Measurements from ENCODE around the gene CAMK2G. TPM values are rescaled to one million over a fixed set of nuclear protein-coding genes. Genes with fewer than 3 reads are reported as not detected.

Gene CAMK2G
- total RNA-seq, 2 experiments from 2014 or later = 34.4 to 38.4 TPM

GRCh38 chr10:73862011-73862410, 12.3 kb downstream of the CAMK2G start:
- H3K36me3 Mint-ChIP-seq (ENCODE audit: low read depth) = peaks cover 70% of the 10 kb centered on the region
- no peaks in the 10 kb centered on the region for H3K27me3 ChIP-seq (ENCODE audit: control insufficient read depth in 1 of 2, insufficient read depth in 2 of 2, low read length in 2 of 2)
- CTCF ChIA-PET = interaction anchor here (4.0 kb wide), 1 partner anchor 17 kb away, joined by 25 read pairs; no protein-coding TSS in a partner anchor
- peaks cover 72% of the 10 kb centered on the region for H3K36me3 ChIP-seq (ENCODE audit: insufficient read depth, low read length)
- no peak overlapping the region for H3K4me3 ChIP-seq (ENCODE audit: low read length)
- no peaks in the 10 kb centered on the region for H3K9me3 ChIP-seq (ENCODE audit: control insufficient read depth in 1 of 2, insufficient read depth in 1 of 2, low read length in 2 of 2)
- H3K4me3 Mint-ChIP-seq = no peak overlapping the region
- no peak for ATAC-seq (ENCODE audit: poor library complexity)
- no peaks in the 10 kb centered on the region for H3K9me3 Mint-ChIP-seq
- H3K27me3 Mint-ChIP-seq = no peaks in the 10 kb centered on the region
- TF ChIP-seq CTCF (IDR thresholded peaks at IDR 0.05) = no peak
- no peak for DNase-seq
- H3K4me1 ChIP-seq (ENCODE audit: insufficient read depth, low read length) = peaks cover 98% of the 10 kb centered on the region
- intact Hi-C loops (cut with DNase I, micrococcal nuclease) = no loop called here
- H3K27ac Mint-ChIP-seq = peak overlapping the region; percentile 63
- peaks cover 96% of the 10 kb centered on the region for H3K4me1 Mint-ChIP-seq (ENCODE audit: low read depth)
- no peak overlapping the region for H3K27ac ChIP-seq (ENCODE audit: low read depth in 1 of 2, low read length in 2 of 2)
- POLR2A ChIA-PET = interaction anchor here (1.6 to 6.6 kb wide), 2 partner anchors 13 to 18 kb away, joined by 9 to 51 read pairs; partner anchors contain the start of gene CAMK2G

GRCh38 chr10:73859784-73860491, 14.4 kb downstream of the CAMK2G start:
- ATAC-seq (ENCODE audit: poor library complexity) = no peak
- Mint-ChIP-seq H3K27ac (peak overlapping the region; percentile 85), H3K27me3 (no peaks in the 10 kb centered on the region), H3K4me1 (ENCODE audit: low read depth) (peaks cover 88% of the 10 kb centered on the region), H3K4me3 (peak overlapping the region; percentile 42), H3K9me3 (no peaks in the 10 kb centered on the region), H3K36me3 (ENCODE audit: low read depth) (peaks cover 75% of the 10 kb centered on the region)
- H3K27ac ChIP-seq (ENCODE audit: low read depth in 1 of 2, low read length in 2 of 2) = peak overlapping the region; percentile 16 to 61
- no peaks in the 10 kb centered on the region for H3K9me3 ChIP-seq (ENCODE audit: control insufficient read depth in 1 of 2, insufficient read depth in 1 of 2, low read length in 2 of 2)
- no peak for TF ChIP-seq CTCF (IDR thresholded peaks at IDR 0.05)
- POLR2A ChIA-PET = interaction anchor here (0.9 to 2.3 kb wide), 5 partner anchors 10 to 48 kb away, joined by 3 to 11 read pairs (median 7); partner anchors contain the start of gene CAMK2G
- H3K27me3 ChIP-seq (ENCODE audit: control insufficient read depth in 1 of 2, insufficient read depth in 2 of 2, low read length in 2 of 2) = no peaks in the 10 kb centered on the region
- DNase-seq = peak in 1 of 14 experiments; percentile 24
- intact Hi-C loops (cut with DNase I, micrococcal nuclease) = no loop called here
- CTCF ChIA-PET = interaction anchor here (1.0 to 2.1 kb wide), 2 partner anchors 10 to 20 kb away, joined by 8 to 16 read pairs; no protein-coding TSS in a partner anchor
- H3K4me3 ChIP-seq (ENCODE audit: low read length) = no peak overlapping the region
- H3K4me1 ChIP-seq (ENCODE audit: insufficient read depth, low read length) = peaks cover 90% of the 10 kb centered on the region
- H3K36me3 ChIP-seq (ENCODE audit: insufficient read depth, low read length) = peaks cover 86% of the 10 kb centered on the region

- Mint-ChIP-seq H3K4me1 (ENCODE audit: low read depth) (peaks cover 82% of the 10 kb centered on the region), H3K27ac (peak overlapping the region; percentile 85), H3K27me3 (no peaks in the 10 kb centered on the region), H3K4me3 (peak overlapping the region; percentile 42), H3K9me3 (no peaks in the 10 kb centered on the region), H3K36me3 (ENCODE audit: low read depth) (peaks cover 78% of the 10 kb centered on the region)
- POLR2A ChIA-PET = interaction anchor here (0.9 to 2.3 kb wide), 5 partner anchors 9 to 47 kb away, joined by 3 to 11 read pairs (median 7); partner anchors contain the start of gene CAMK2G
- H3K27me3 ChIP-seq (ENCODE audit: control insufficient read depth in 1 of 2, insufficient read depth in 2 of 2, low read length in 2 of 2) = no peaks in the 10 kb centered on the region
- DNase-seq = peak in 9 of 14 experiments; percentile 19 to 76 (median 39)
- no peak overlapping the region for H3K4me3 ChIP-seq (ENCODE audit: low read length)
- intact Hi-C loops (cut with DNase I, micrococcal nuclease) = no loop called here
- peak; percentile 77 for ATAC-seq (ENCODE audit: poor library complexity)
- peak overlapping the region; percentile 49 to 61 for H3K27ac ChIP-seq (ENCODE audit: low read depth in 1 of 2, low read length in 2 of 2)
- H3K9me3 ChIP-seq (ENCODE audit: control insufficient read depth in 1 of 2, insufficient read depth in 1 of 2, low read length in 2 of 2) = no peaks in the 10 kb centered on the region
- peaks cover 89% of the 10 kb centered on the region for H3K36me3 ChIP-seq (ENCODE audit: insufficient read depth, low read length)
- H3K4me1 ChIP-seq (ENCODE audit: insufficient read depth, low read length) = peaks cover 85% of the 10 kb centered on the region
- CTCF ChIA-PET = interaction anchor here (1.0 to 2.1 kb wide), 2 partner anchors 10 to 20 kb away, joined by 8 to 16 read pairs; no protein-coding TSS in a partner anchor
- TF ChIP-seq CTCF (IDR thresholded peaks at IDR 0.05) = no peak
Observed at GRCh38 chr10:73859428-73859783, 14.9 kb downstream of the CAMK2G start.

Measured in CD4-positive, alpha-beta T cell (primary cell).